GM18520 (cell line): ENCODE data around the gene FIBP.
"Not testable (repeated sequence)": the region's sequence is repeated elsewhere in the genome, so short reads cannot be mapped to it uniquely, and the experiment has no call there.

ENCODE experiments used
- ATAC-seq: cut with Tn5 transposase; IDR thresholded peaks from one replicate; pipeline ENCODE4 v1.9.1; 2021; ENCODE audit not compliant: unreplicated experiment

Gene FIBP

GRCh38 chr11:65849366-65849765 lies 38.9 kb downstream of the FIBP start:
- ATAC-seq: no peak

- ATAC-seq: not testable (repeated sequence)
These were observed 39.6 kb downstream of the FIBP start for GRCh38 chr11:65848693-65849092.

GRCh38 chr11:65847746-65848145 lies 40.5 kb downstream of the FIBP start:
- ATAC-seq: no peak

GRCh38 chr11:65844231-65844872 lies 43.9 kb downstream of the FIBP start:
- no peak for ATAC-seq

- ATAC-seq: no peak
These were observed 44.5 kb downstream of the FIBP start for GRCh38 chr11:65843811-65844210.

- no peak for ATAC-seq
These were observed 46.1 kb downstream of the FIBP start for GRCh38 chr11:65842144-65842543.

- no peak for ATAC-seq
These were observed 54.1 kb downstream of the FIBP start for GRCh38 chr11:65834202-65834601.
